Calu3 (cell line): ENCODE measurements around the gene TOP2B. TPM values are rescaled to one million over a fixed set of nuclear protein-coding genes. Genes with fewer than 3 reads are reported as not detected.

ENCODE experiments used
- BruUV-seq: library from RNA; stranded (reverse); fragments of 400-500 nt; replicated peaks from 2 replicates; lab custom pipeline; 2021; lab: Mats Ljungman, UMichigan
- CTCF ChIA-PET: fragments of 300-600 bp; sonication (Branson Sonifier 250); formaldehyde crosslinking; loops from one replicate; lab custom pipeline; 2022; ENCODE audit warnings: antibody characterized with exemption; lab: Charles Lee
- DNase-seq: peaks from one replicate; pipeline ENCODE4 v3.0.0; 2022
- H3K27ac Mint-ChIP-seq: one replicate; pipeline ENCODE4 v1.8.0; 2022; ENCODE audit warnings: mixed read lengths; ENCODE audit not compliant: unreplicated experiment
- H3K27me3 Mint-ChIP-seq: one replicate; pipeline ENCODE4 v1.8.0; 2022; ENCODE audit warnings: mixed read lengths; ENCODE audit not compliant: unreplicated experiment
- H3K36me3 Mint-ChIP-seq: one replicate; pipeline ENCODE4 v1.8.0; 2022; ENCODE audit warnings: mild to moderate bottlenecking, moderate library complexity, mixed read lengths; ENCODE audit not compliant: insufficient read depth, unreplicated experiment
- H3K4me1 Mint-ChIP-seq: one replicate; pipeline ENCODE4 v1.8.0; 2022; ENCODE audit warnings: mild to moderate bottlenecking, low read depth, mixed read lengths; ENCODE audit not compliant: unreplicated experiment
- H3K4me3 Mint-ChIP-seq: one replicate; pipeline ENCODE4 v1.8.0; 2022; ENCODE audit warnings: mild to moderate bottlenecking, low read depth, moderate library complexity, mixed read lengths; ENCODE audit not compliant: unreplicated experiment
- H3K9me3 Mint-ChIP-seq: one replicate; pipeline ENCODE4 v1.8.0; 2022; ENCODE audit warnings: low read depth, mixed read lengths; ENCODE audit not compliant: unreplicated experiment
- intact Hi-C: fragments of 100-400 bp; cut with micrococcal nuclease; formaldehyde crosslinking; loops from one replicate; pipeline ENCODE4 v1.10.0; 2022; ENCODE audit not compliant: unreplicated experiment
- total RNA-seq: library from RNA; stranded (reverse); gene quantifications from 2 replicates; pipeline ENCODE4 v1.2.3, GENCODE V29; 2022
- TF ChIP-seq, protein P1 (sequence below): fragments of 200-600 bp; IDR thresholded peaks from one replicate; pipeline ENCODE4 v1.8.0; 2022; ENCODE audit warnings: antibody characterized with exemption; ENCODE audit not compliant: unreplicated experiment

TOP2B gene
- total RNA-seq, 1 experiment from 2014 or later, result 117 TPM

DNA sequence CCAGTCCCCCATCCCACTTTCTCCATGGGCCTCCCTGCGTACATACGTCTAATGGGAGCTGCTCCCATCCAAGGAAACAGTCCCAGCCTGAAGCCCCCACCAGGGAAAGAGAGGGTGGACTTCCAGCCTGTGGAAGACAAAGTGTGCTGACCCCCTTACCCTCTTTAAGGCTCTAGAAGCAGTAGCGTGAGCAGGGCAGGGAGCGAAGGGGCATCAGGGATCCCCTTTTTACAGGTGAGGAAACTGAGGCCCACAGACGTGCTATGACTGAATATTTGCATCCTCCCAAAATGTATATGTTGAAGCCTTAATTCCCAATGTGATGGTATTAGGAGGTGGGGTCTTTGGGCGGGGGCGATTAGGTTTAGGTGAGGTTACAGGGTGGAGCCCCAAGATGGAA is 83.4 kb downstream of the TOP2B start:
- intact Hi-C loops, result no loop called here
- BruUV-seq, result no TSS peak
- CTCF ChIA-PET, result no interaction called here
- H3K27me3 Mint-ChIP-seq, result no peaks in the 10 kb centered on the region
- peaks cover 18% of the 10 kb centered on the region for H3K4me1 Mint-ChIP-seq
- no peak overlapping the region for H3K4me3 Mint-ChIP-seq
- no peaks in the 10 kb centered on the region for H3K9me3 Mint-ChIP-seq
- DNase-seq, result no peak
- H3K27ac Mint-ChIP-seq, result no peak overlapping the region
- TF ChIP-seq, protein P1, sequence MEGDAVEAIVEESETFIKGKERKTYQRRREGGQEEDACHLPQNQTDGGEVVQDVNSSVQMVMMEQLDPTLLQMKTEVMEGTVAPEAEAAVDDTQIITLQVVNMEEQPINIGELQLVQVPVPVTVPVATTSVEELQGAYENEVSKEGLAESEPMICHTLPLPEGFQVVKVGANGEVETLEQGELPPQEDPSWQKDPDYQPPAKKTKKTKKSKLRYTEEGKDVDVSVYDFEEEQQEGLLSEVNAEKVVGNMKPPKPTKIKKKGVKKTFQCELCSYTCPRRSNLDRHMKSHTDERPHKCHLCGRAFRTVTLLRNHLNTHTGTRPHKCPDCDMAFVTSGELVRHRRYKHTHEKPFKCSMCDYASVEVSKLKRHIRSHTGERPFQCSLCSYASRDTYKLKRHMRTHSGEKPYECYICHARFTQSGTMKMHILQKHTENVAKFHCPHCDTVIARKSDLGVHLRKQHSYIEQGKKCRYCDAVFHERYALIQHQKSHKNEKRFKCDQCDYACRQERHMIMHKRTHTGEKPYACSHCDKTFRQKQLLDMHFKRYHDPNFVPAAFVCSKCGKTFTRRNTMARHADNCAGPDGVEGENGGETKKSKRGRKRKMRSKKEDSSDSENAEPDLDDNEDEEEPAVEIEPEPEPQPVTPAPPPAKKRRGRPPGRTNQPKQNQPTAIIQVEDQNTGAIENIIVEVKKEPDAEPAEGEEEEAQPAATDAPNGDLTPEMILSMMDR, result no peak
- peaks cover 6% of the 10 kb centered on the region for H3K36me3 Mint-ChIP-seq

DNA sequence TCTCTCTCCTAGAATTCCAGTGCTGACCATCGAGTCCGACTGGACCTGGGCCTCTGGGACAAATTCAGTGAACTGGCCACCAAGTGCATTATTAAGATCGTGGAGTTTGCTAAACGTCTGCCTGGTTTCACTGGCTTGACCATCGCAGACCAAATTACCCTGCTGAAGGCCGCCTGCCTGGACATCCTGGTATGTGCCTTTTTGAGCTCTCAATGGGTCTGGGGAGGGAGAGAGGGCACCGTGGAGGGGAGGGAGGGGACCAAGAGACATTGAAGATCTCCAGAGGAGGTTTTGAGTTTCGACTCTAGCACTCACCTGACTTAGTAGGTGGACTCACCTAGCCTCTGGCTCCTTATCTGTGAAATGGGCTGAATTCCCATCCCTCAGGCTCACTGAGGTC is 84.2 kb downstream of the TOP2B start:
- Mint-ChIP-seq H3K9me3 (no peaks in the 10 kb centered on the region), H3K4me1 (peaks cover 18% of the 10 kb centered on the region), H3K36me3 (peaks cover 6% of the 10 kb centered on the region), H3K27me3 (no peaks in the 10 kb centered on the region), H3K4me3 (no peak overlapping the region), H3K27ac (no peak overlapping the region)
- CTCF ChIA-PET, result no interaction called here
- intact Hi-C loops, result no loop called here
- TF ChIP-seq, protein P1, result no peak
- BruUV-seq, result no TSS peak
- no peak for DNase-seq

DNA sequence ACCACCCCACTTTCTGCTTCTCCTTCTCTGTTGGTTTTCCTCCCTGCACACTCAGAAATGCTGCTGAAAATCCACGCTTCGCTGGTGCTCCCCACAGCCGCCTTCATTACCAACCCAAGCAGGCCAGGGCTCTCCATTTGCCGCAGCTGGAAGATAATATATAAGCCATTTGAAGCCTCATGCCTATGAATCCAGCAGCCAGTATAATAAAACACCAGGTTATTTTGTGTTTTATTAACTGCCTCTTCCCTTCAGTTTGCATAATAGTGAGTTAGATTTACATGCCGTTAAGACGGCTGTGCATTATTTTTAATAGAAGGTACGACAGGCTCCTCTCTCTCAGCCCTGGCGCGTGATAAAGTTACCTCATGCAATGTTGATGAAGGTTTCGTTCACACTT is 86.6 kb downstream of the TOP2B start:
- no peaks in the 10 kb centered on the region for H3K9me3 Mint-ChIP-seq
- H3K36me3 Mint-ChIP-seq, result peaks cover 6% of the 10 kb centered on the region
- CTCF ChIA-PET, result no interaction called here
- H3K4me3 Mint-ChIP-seq, result no peak overlapping the region
- intact Hi-C loops, result no loop called here
- TF ChIP-seq, protein P1, result no peak
- no TSS peak for BruUV-seq
- H3K27ac Mint-ChIP-seq, result no peak overlapping the region
- H3K27me3 Mint-ChIP-seq, result no peaks in the 10 kb centered on the region
- no peak for DNase-seq
- H3K4me1 Mint-ChIP-seq, result peaks cover 11% of the 10 kb centered on the region

DNA sequence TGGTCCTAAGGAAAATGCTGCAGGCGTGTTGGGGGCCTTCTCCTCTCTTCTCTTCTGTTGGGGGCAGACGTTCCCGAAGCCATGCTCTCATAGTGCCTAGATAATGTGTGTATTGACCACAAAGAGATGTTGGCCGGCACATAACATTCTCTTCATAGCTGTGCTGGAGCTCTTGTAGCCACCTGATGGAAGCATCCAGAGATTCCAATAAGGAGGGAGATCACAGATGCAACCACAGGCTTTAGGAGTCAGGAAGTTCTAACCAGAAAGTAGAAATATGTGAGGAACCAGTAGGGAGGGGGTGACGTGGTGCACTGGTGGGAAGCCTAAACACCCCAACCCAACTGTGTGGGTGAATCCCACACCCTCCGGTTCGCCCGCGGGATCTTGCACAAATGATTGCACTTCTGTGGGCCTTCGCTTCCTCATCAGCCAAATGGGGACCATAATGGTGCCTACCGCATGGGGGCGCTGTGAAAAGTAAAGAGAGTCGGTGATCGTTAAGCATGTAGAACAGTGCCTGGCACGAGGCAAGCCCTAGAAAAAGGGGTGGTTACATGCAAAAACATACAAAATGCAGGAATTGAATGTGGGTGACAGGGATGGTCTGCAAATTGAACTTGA is 87.8 kb downstream of the TOP2B start:
- CTCF ChIA-PET, result no interaction called here
- TF ChIP-seq, protein P1, result no peak
- no TSS peak for BruUV-seq
- Mint-ChIP-seq H3K36me3 (peaks cover 12% of the 10 kb centered on the region), H3K9me3 (no peaks in the 10 kb centered on the region), H3K4me1 (peaks cover 5% of the 10 kb centered on the region), H3K4me3 (no peak overlapping the region), H3K27ac (no peak overlapping the region), H3K27me3 (no peaks in the 10 kb centered on the region)
- DNase-seq, result no peak
- intact Hi-C loops, result no loop called here
